HG03558 (cell line): ENCODE results near the gene TRPM8.

Experiments
- ATAC-seq: cut with Tn5 transposase; IDR thresholded peaks from one replicate; pipeline ENCODE4 v1.9.1; 2021; ENCODE audit warnings: moderate number of reproducible peaks; ENCODE audit not compliant: unreplicated experiment; ENCODE audit errors: extremely low read depth

The TRPM8 gene

GRCh38 chr2:233996461-233996860, 79.3 kb downstream of the TRPM8 start:
- ATAC-seq, result no peak

- no peak for ATAC-seq
Observed at GRCh38 chr2:233997707-233998106, 80.5 kb downstream of the TRPM8 start.

- no peak for ATAC-seq
Observed at GRCh38 chr2:233999182-233999581, 82.0 kb downstream of the TRPM8 start.

- no peak for ATAC-seq
Observed at GRCh38 chr2:234001380-234002160, 84.4 kb downstream of the TRPM8 start.

- no peak for ATAC-seq
Observed at GRCh38 chr2:234002281-234002680, 85.1 kb downstream of the TRPM8 start.

GRCh38 chr2:234003972-234004617, 86.9 kb downstream of the TRPM8 start:
- no peak for ATAC-seq

GRCh38 chr2:234005126-234005525, 88.0 kb downstream of the TRPM8 start:
- no peak for ATAC-seq

- no peak for ATAC-seq
Observed at GRCh38 chr2:234006501-234006900, 89.3 kb downstream of the TRPM8 start.

GRCh38 chr2:234014427-234014826, 97.3 kb downstream of the TRPM8 start:
- ATAC-seq, result no peak

- ATAC-seq, result no peak
Observed at GRCh38 chr2:234015861-234016260, 98.7 kb downstream of the TRPM8 start.

- ATAC-seq, result no peak
Observed at GRCh38 chr2:234019896-234020295, 102.7 kb downstream of the TRPM8 start.

- no peak for ATAC-seq
Observed at GRCh38 chr2:234020332-234020731, 103.2 kb downstream of the TRPM8 start.

GRCh38 chr2:234022424-234022823, 105.3 kb downstream of the TRPM8 start:
- ATAC-seq, result no peak

- no peak for ATAC-seq
Observed at GRCh38 chr2:234024304-234024703, 107.1 kb downstream of the TRPM8 start.

- ATAC-seq, result no peak
Observed at GRCh38 chr2:234025466-234025865, 108.3 kb downstream of the TRPM8 start.

GRCh38 chr2:234025891-234026401, 108.8 kb downstream of the TRPM8 start:
- ATAC-seq, result no peak

GRCh38 chr2:234026693-234027254, 109.6 kb downstream of the TRPM8 start:
- no peak for ATAC-seq

- no peak for ATAC-seq
Observed at GRCh38 chr2:234027641-234028040, 110.5 kb downstream of the TRPM8 start.

GRCh38 chr2:234029150-234029733, 112.1 kb downstream of the TRPM8 start:
- ATAC-seq, result no peak

- no peak for ATAC-seq
Observed at GRCh38 chr2:234031207-234031606, 114.0 kb downstream of the TRPM8 start.

- ATAC-seq, result no peak
Observed at GRCh38 chr2:234032279-234032856, 115.2 kb downstream of the TRPM8 start.
